CD8-positive, alpha-beta memory T cell (primary cell): Measurements from ENCODE around the gene PODN. TPM values are rescaled to one million over a fixed set of nuclear protein-coding genes. Genes with fewer than 3 reads are reported as not detected.

Experiments used
- CTCF ChIA-PET: fragments of 350-600 bp; sonication (Branson Sonifier 250); formaldehyde crosslinking; loops from one replicate; lab custom pipeline; 2021; ENCODE audit warnings: antibody characterized with exemption; lab: Charles Lee
- POLR2A ChIA-PET: fragments of 350-600 bp; sonication (Branson Sonifier 250); formaldehyde crosslinking; loops from one replicate; lab custom pipeline; 2021; ENCODE audit warnings: antibody characterized with exemption; lab: Charles Lee
- DNase-seq, 5 donors: peaks; one replicate each; pipeline versions ENCODE4 v3.0.0 to v3.0.0-alpha.2; 2020 to 2022; ENCODE audit warnings: mixed read lengths in 1 of 5
- H3K27ac ChIP-seq: one replicate; pipeline ENCODE4 v1.7.0; 2013; ENCODE audit warnings: low read depth, mild to moderate bottlenecking, low read length, moderate library complexity
- H3K27me3 ChIP-seq: 2 replicates; pipeline ENCODE4 v1.7.0; 2013; ENCODE audit warnings: low read length, mild to moderate bottlenecking; ENCODE audit not compliant: insufficient read depth, poor library complexity, severe bottlenecking
- H3K36me3 ChIP-seq: 2 replicates; pipeline ENCODE4 v1.7.0; 2013; ENCODE audit warnings: mild to moderate bottlenecking, low read length, moderate library complexity; ENCODE audit not compliant: insufficient read depth
- H3K4me1 ChIP-seq: 2 replicates; pipeline ENCODE4 v1.7.0; 2013; ENCODE audit warnings: mild to moderate bottlenecking, low read length, moderate library complexity; ENCODE audit not compliant: insufficient read depth
- H3K4me3 ChIP-seq: 2 replicates; pipeline ENCODE4 v1.7.0; 2013; ENCODE audit warnings: mild to moderate bottlenecking, low read length
- H3K9me3 ChIP-seq: 2 replicates; pipeline ENCODE4 v1.7.0; 2013; ENCODE audit warnings: mild to moderate bottlenecking, low read length
- H3K27ac Mint-ChIP-seq, 8 donors: one replicate each; pipeline ENCODE4 v1.8.0; 2020 to 2021; ENCODE audit warnings: mixed read lengths in 8 of 8, mild to moderate bottlenecking in 6 of 8, inconsistent platforms in 3 of 8, moderate library complexity in 3 of 8
- H3K27me3 Mint-ChIP-seq, 2 donors: one replicate each; pipeline ENCODE4 v1.8.0; 2020 to 2021; ENCODE audit warnings: mixed read lengths in 2 of 2, mild to moderate bottlenecking in 1 of 2, moderate library complexity in 1 of 2
- H3K36me3 Mint-ChIP-seq, 3 donors: one replicate each; pipeline ENCODE4 v1.8.0; 2020 to 2021; ENCODE audit warnings: mixed read lengths in 3 of 3, inconsistent platforms in 1 of 3, mild to moderate bottlenecking in 1 of 3
- H3K4me1 Mint-ChIP-seq, 3 donors: one replicate each; pipeline ENCODE4 v1.8.0; 2020 to 2021; ENCODE audit warnings: mixed read lengths in 3 of 3, inconsistent platforms in 1 of 3, mild to moderate bottlenecking in 1 of 3
- H3K4me3 Mint-ChIP-seq, 7 donors: one replicate each; pipeline ENCODE4 v1.8.0; 2020 to 2021; ENCODE audit warnings: mixed read lengths in 7 of 7, mild to moderate bottlenecking in 6 of 7, moderate library complexity in 4 of 7, inconsistent platforms in 2 of 7
- H3K9me3 Mint-ChIP-seq, 5 donors: one replicate each; pipeline ENCODE4 v1.8.0; 2020 to 2022; ENCODE audit warnings: mixed read lengths in 5 of 5, mild to moderate bottlenecking in 3 of 5, moderate library complexity in 2 of 5, inconsistent platforms in 1 of 5
- polyA plus RNA-seq: library from polyadenylated mRNA; unstranded; fragments of 300-500 nt; fragmentation: Illumina TruSeq; gene quantifications from one replicate; pipeline ENCODE4 v1.2.3, GENCODE V29; 2021
- total RNA-seq, 2 experiments: library from RNA; stranded (reverse); gene quantifications; one replicate each; pipeline ENCODE4 v1.2.3, GENCODE V29; 2021

Gene PODN
- total and polyA plus RNA-seq, 3 experiments from 2014 or later = 0.53 TPM; not detected in 2

- Mint-ChIP-seq H3K27me3 (peaks cover 3 to 14% of the 10 kb centered on the region in 2 donors), H3K4me3 (no peak overlapping the region), H3K9me3 (no peaks in the 10 kb centered on the region), H3K27ac (no peak overlapping the region), H3K36me3 (no peaks in the 10 kb centered on the region), H3K4me1 (peaks cover 0 to 5% (median 3%) of the 10 kb centered on the region in 3 donors)
- Histone ChIP-seq H3K9me3 (no peaks in the 10 kb centered on the region), H3K36me3 (no peaks in the 10 kb centered on the region), H3K27ac (no peak overlapping the region), H3K4me1 (no peaks in the 10 kb centered on the region), H3K4me3 (no peak overlapping the region), H3K27me3 (no peaks in the 10 kb centered on the region)
- ChIA-PET POLR2A (no interaction called here), CTCF (no interaction called here)
- no peak for DNase-seq
Observed at GRCh38 chr1:53117836-53118235, 55.8 kb downstream of the PODN start.

GRCh38 chr1:53120659-53121058 is 58.6 kb downstream of the PODN start:
- no peaks in the 10 kb centered on the region for H3K9me3 ChIP-seq
- no peaks in the 10 kb centered on the region for H3K36me3 Mint-ChIP-seq
- peaks cover 3 to 14% of the 10 kb centered on the region in 2 donors for H3K27me3 Mint-ChIP-seq
- no peaks in the 10 kb centered on the region for H3K9me3 Mint-ChIP-seq
- no peaks in the 10 kb centered on the region for H3K4me1 ChIP-seq
- peaks cover under 1 to 5% (median 3%) of the 10 kb centered on the region in 3 donors for H3K4me1 Mint-ChIP-seq
- H3K4me3 Mint-ChIP-seq = no peak overlapping the region
- no peak overlapping the region for H3K27ac ChIP-seq
- H3K27ac Mint-ChIP-seq = no peak overlapping the region
- ChIA-PET CTCF (no interaction called here), POLR2A (no interaction called here)
- no peaks in the 10 kb centered on the region for H3K36me3 ChIP-seq
- H3K27me3 ChIP-seq = no peaks in the 10 kb centered on the region
- DNase-seq = peak in 1 of 5 donors; percentile 14
- no peak overlapping the region for H3K4me3 ChIP-seq

- H3K27ac Mint-ChIP-seq = no peak overlapping the region
- H3K9me3 Mint-ChIP-seq = no peaks in the 10 kb centered on the region
- Histone ChIP-seq H3K4me1 (no peaks in the 10 kb centered on the region), H3K36me3 (no peaks in the 10 kb centered on the region), H3K27ac (no peak overlapping the region), H3K4me3 (no peak overlapping the region), H3K9me3 (no peaks in the 10 kb centered on the region), H3K27me3 (no peaks in the 10 kb centered on the region)
- CTCF ChIA-PET = no interaction called here
- no peak for DNase-seq
- POLR2A ChIA-PET = no interaction called here
- peaks cover 4 to 9% (median 4%) of the 10 kb centered on the region in 3 donors for H3K4me1 Mint-ChIP-seq
- H3K36me3 Mint-ChIP-seq = no peaks in the 10 kb centered on the region
- no peak overlapping the region for H3K4me3 Mint-ChIP-seq
- H3K27me3 Mint-ChIP-seq = peaks cover 3 to 14% of the 10 kb centered on the region in 2 donors
Observed at GRCh38 chr1:53121319-53122172, 59.5 kb downstream of the PODN start.

GRCh38 chr1:53122201-53122885 is 60.3 kb downstream of the PODN start:
- H3K4me3 ChIP-seq = no peak overlapping the region

DNA sequence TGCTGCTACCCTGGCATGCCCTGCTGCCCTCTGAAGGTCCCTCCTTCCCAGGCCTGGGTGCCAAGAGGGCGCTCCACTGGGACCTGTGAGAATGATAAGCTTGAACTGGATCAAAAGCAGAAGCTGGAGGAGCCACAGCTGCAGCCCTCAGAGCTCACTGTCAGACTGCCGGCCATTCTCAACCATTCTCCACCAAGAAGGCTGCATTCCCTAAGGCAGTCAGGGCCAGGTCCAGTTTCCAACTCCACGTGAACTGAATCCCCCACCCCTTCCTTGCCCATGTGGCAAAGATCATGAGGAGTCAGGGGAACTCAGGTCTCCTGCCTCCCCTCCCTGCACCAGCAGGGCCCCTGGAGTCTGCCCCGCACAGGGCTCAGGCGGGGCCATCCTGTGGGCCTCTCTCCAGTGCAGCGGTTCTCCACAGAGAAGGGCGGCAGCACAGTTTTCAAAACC is 61.0 kb downstream of the PODN start:
- CTCF ChIA-PET = no interaction called here
- DNase-seq = no peak
- Histone ChIP-seq H3K36me3 (no peaks in the 10 kb centered on the region), H3K4me1 (no peaks in the 10 kb centered on the region), H3K9me3 (no peaks in the 10 kb centered on the region), H3K27me3 (no peaks in the 10 kb centered on the region), H3K4me3 (no peak overlapping the region), H3K27ac (no peak overlapping the region)
- POLR2A ChIA-PET = no interaction called here
- H3K27me3 Mint-ChIP-seq = peaks cover 3 to 14% of the 10 kb centered on the region in 2 donors
- H3K27ac Mint-ChIP-seq = no peak overlapping the region
- H3K9me3 Mint-ChIP-seq = no peaks in the 10 kb centered on the region
- H3K4me3 Mint-ChIP-seq = no peak overlapping the region
- H3K4me1 Mint-ChIP-seq = peaks cover 13 to 18% (median 14%) of the 10 kb centered on the region in 3 donors
- no peaks in the 10 kb centered on the region for H3K36me3 Mint-ChIP-seq

More at GRCh38 chr1:53122201-53122885, 60.3 kb downstream of the PODN start:
- no peaks in the 10 kb centered on the region for H3K9me3 Mint-ChIP-seq
- no peaks in the 10 kb centered on the region for H3K36me3 Mint-ChIP-seq
- DNase-seq = no peak
- H3K9me3 ChIP-seq = no peaks in the 10 kb centered on the region
- ChIA-PET POLR2A (no interaction called here), CTCF (no interaction called here)
- H3K4me1 Mint-ChIP-seq = peaks cover 8 to 13% (median 8%) of the 10 kb centered on the region in 3 donors
- no peak overlapping the region for H3K27ac Mint-ChIP-seq
- no peaks in the 10 kb centered on the region for H3K27me3 ChIP-seq
- no peak overlapping the region for H3K4me3 Mint-ChIP-seq
- H3K27me3 Mint-ChIP-seq = peaks cover 3 to 14% of the 10 kb centered on the region in 2 donors
- H3K4me1 ChIP-seq = no peaks in the 10 kb centered on the region
- no peaks in the 10 kb centered on the region for H3K36me3 ChIP-seq
- no peak overlapping the region for H3K27ac ChIP-seq

DNA sequence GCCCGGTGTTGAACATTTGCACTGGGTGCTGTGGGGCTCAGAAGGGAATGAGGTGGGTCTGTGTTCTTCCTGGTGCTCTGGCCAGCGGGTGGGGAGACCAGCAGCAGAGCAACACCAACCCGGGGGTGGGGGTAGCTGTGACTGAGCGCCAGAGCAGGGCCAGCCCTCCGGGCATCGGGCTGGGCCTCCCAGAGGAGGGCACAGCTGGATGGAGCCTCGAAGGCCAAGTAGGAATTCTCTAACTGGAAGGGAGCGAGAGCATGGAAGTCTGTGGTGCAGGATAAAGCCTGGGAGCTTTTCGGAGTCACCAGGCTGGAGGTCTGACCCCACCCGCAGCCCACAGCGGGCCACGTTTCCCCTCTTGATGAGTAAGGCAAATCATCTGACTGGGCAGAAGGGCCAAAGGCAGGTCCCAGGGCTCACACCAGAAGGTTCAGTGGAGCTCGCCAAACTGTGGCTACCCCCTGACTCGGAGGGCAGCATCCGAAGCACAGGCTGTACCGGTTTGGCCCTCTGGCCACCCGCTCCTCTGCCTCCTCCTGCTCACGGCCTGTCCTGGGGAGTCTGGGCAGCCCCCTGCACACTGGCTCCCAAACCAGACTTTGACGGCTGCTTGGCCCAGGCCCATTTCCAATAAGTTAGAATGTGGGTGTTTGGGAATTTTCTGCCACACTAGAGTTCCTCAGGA is 61.6 kb downstream of the PODN start:
- no peaks in the 10 kb centered on the region for H3K27me3 ChIP-seq
- no peak overlapping the region for H3K4me3 ChIP-seq
- H3K36me3 Mint-ChIP-seq = no peaks in the 10 kb centered on the region
- peaks cover 3 to 14% of the 10 kb centered on the region in 2 donors for H3K27me3 Mint-ChIP-seq
- no peak overlapping the region for H3K4me3 Mint-ChIP-seq
- ChIA-PET CTCF (no interaction called here), POLR2A (no interaction called here)
- no peaks in the 10 kb centered on the region for H3K4me1 ChIP-seq
- no peaks in the 10 kb centered on the region for H3K9me3 ChIP-seq
- peaks cover 13 to 21% (median 15%) of the 10 kb centered on the region in 3 donors for H3K4me1 Mint-ChIP-seq
- no peak overlapping the region for H3K27ac ChIP-seq
- H3K27ac Mint-ChIP-seq = no peak overlapping the region
- no peak for DNase-seq
- H3K9me3 Mint-ChIP-seq = no peaks in the 10 kb centered on the region
- H3K36me3 ChIP-seq = no peaks in the 10 kb centered on the region

- no peak overlapping the region for H3K4me3 ChIP-seq
- peaks cover 13 to 21% (median 19%) of the 10 kb centered on the region in 3 donors for H3K4me1 Mint-ChIP-seq
- H3K4me3 Mint-ChIP-seq = no peak overlapping the region
- no peaks in the 10 kb centered on the region for H3K4me1 ChIP-seq
- no peaks in the 10 kb centered on the region for H3K9me3 Mint-ChIP-seq
- no peaks in the 10 kb centered on the region for H3K36me3 ChIP-seq
- peaks cover 3 to 9% of the 10 kb centered on the region in 2 donors for H3K27me3 Mint-ChIP-seq
- no peaks in the 10 kb centered on the region for H3K9me3 ChIP-seq
- DNase-seq = no peak
- no peak overlapping the region for H3K27ac ChIP-seq
- POLR2A ChIA-PET = no interaction called here
- no peaks in the 10 kb centered on the region for H3K27me3 ChIP-seq
- CTCF ChIA-PET = no interaction called here
- H3K27ac Mint-ChIP-seq = peak overlapping the region in 1 of 8 donors; percentile 26
- H3K36me3 Mint-ChIP-seq = no peaks in the 10 kb centered on the region
Observed at GRCh38 chr1:53125122-53125521, 63.1 kb downstream of the PODN start.
